Right lung (tissue), 10 donors: Measurements from ENCODE around the gene ZNF30. TPM values are rescaled to one million over a fixed set of nuclear protein-coding genes. Genes with fewer than 3 reads are reported as not detected.
"Not testable (repeated sequence)": the region's sequence is repeated elsewhere in the genome, so short reads cannot be mapped to it uniquely, and the experiment has no call there.

Experiments
- DNase-seq, 2 donors: peaks; one replicate each; pipeline ENCODE4 v3.0.0-alpha.2; 2013
- long read RNA-seq, 8 donors: transcript quantifications; one replicate each; lab custom pipeline, GENCODE V29; 2026
- polyA plus RNA-seq, 5 donors: library from polyadenylated mRNA; unstranded; fragments of 120-200 nt; gene quantifications; one replicate each; pipeline versions ENCODE4 v1.2.1 to v1.2.3, GENCODE V29; 2013; ENCODE audit warnings: inconsistent platforms in 1 of 5, low replicate concordance in 1 of 5; ENCODE audit not compliant: insufficient read length in 5 of 5, insufficient read depth in 1 of 5

Gene ZNF30
- 10 to 100 TPM in 2 of 5 donors, 1 to 10 TPM in 3; 7.4 to 11.2 (median 9.2) TPM for polyA plus RNA-seq
- long read RNA-seq, donor 1, transcript ZNF30-201 (5 exons, 2,579 nt), result major isoform, 5 of 5 reads
- long read RNA-seq, donor 1, partial matches to known transcripts, result 0 of 5 reads
- long read RNA-seq, donor 1, other reads (novel, unspliced or antisense), result 0 of 5 reads
- long read RNA-seq, donor 2, result 0 reads
- long read RNA-seq, donor 3, partial matches to known transcripts, result 0 of 2 reads
- long read RNA-seq, donor 3, other reads (novel, unspliced or antisense), result 0 of 2 reads
- long read RNA-seq, donor 4, partial matches to known transcripts, result 0 of 1 reads
- long read RNA-seq, donor 4, other reads (novel, unspliced or antisense), result 0 of 1 reads
- long read RNA-seq, donor 5, result 0 reads
- long read RNA-seq, donor 6, partial matches to known transcripts, result 0 of 1 reads
- long read RNA-seq, donor 6, other reads (novel, unspliced or antisense), result 0 of 1 reads
- long read RNA-seq, donor 7, partial matches to known transcripts, result 0 of 1 reads
- long read RNA-seq, donor 7, other reads (novel, unspliced or antisense), result 0 of 1 reads
- long read RNA-seq, donor 8, partial matches to known transcripts, result 0 of 1 reads
- long read RNA-seq, donor 8, other reads (novel, unspliced or antisense), result 0 of 1 reads

- DNase-seq, result peak; percentile 86
Observed at GRCh38 chr19:34926685-34927375, at the start of gene ZNF30. Gene ZNF30 (plus strand): TSS chr19:34926903. CDS start chr19:34929948, 3,045 bp downstream.

- DNase-seq, result no peak
Observed at GRCh38 chr19:34879563-34879962, 47.1 kb upstream of the ZNF30 start.

GRCh38 chr19:34880034-34880433 is 46.7 kb upstream of the ZNF30 start:
- no peak for DNase-seq

GRCh38 chr19:34881982-34882381 is 44.7 kb upstream of the ZNF30 start:
- DNase-seq, result no peak

GRCh38 chr19:34888091-34888490 is 38.6 kb upstream of the ZNF30 start:
- no peak for DNase-seq

- DNase-seq, result no peak
Observed at GRCh38 chr19:34900245-34900644, 26.5 kb upstream of the ZNF30 start.

GRCh38 chr19:34904664-34905527 is 21.8 kb upstream of the ZNF30 start:
- no peak for DNase-seq

GRCh38 chr19:34910770-34911169 is 15.9 kb upstream of the ZNF30 start:
- no peak for DNase-seq

- DNase-seq, result not testable (repeated sequence)
Observed at GRCh38 chr19:34917144-34917543, 9.6 kb upstream of the ZNF30 start.

GRCh38 chr19:34918190-34918589 is 8.5 kb upstream of the ZNF30 start:
- DNase-seq, result no peak

- not testable (repeated sequence) for DNase-seq
Observed at GRCh38 chr19:34920090-34920786, 6.5 kb upstream of the ZNF30 start.

GRCh38 chr19:34925278-34925855 is 1.3 kb upstream of the ZNF30 start:
- DNase-seq, result no peak

- DNase-seq, result no peak
Observed at GRCh38 chr19:34926361-34926684, 380 bp upstream of the ZNF30 start.

- no peak for DNase-seq
Observed at GRCh38 chr19:34932494-34932893, 5.8 kb downstream of the ZNF30 start.

- no peak for DNase-seq
Observed at GRCh38 chr19:34936184-34936583, 9.5 kb downstream of the ZNF30 start.

GRCh38 chr19:34938886-34939285 is 12.2 kb downstream of the ZNF30 start:
- DNase-seq, result no peak

- DNase-seq, result no peak
Observed at GRCh38 chr19:34943861-34944573, 17.3 kb downstream of the ZNF30 start.

- no peak for DNase-seq
Observed at GRCh38 chr19:34953092-34953491, 26.4 kb downstream of the ZNF30 start.

- no peak for DNase-seq
Observed at GRCh38 chr19:34957830-34958751, 31.4 kb downstream of the ZNF30 start.
